ENCODE data around the gene FXYD5.

DNA sequence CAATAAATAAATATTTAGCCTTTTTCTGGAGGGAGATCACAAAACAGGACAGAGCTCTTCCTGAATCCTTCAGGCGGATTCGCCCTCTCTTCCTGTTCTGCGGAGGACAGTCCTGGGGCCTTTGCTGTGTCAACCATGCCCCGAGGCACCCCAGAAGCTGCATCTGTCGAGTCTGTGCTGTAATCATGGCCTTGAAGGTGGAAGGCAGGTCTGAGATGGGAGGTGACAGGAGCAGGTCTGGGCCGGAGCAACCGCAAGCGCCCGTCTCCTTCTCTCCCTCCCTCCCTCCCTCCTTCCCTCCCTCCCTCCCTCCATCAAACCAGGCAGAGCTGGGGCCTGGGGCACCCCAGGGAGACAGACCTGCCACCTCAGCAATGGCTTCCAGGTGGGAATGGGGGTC is 43.6 kb upstream of the FXYD5 start:
- TF ChIP-seq, protein P1, sequence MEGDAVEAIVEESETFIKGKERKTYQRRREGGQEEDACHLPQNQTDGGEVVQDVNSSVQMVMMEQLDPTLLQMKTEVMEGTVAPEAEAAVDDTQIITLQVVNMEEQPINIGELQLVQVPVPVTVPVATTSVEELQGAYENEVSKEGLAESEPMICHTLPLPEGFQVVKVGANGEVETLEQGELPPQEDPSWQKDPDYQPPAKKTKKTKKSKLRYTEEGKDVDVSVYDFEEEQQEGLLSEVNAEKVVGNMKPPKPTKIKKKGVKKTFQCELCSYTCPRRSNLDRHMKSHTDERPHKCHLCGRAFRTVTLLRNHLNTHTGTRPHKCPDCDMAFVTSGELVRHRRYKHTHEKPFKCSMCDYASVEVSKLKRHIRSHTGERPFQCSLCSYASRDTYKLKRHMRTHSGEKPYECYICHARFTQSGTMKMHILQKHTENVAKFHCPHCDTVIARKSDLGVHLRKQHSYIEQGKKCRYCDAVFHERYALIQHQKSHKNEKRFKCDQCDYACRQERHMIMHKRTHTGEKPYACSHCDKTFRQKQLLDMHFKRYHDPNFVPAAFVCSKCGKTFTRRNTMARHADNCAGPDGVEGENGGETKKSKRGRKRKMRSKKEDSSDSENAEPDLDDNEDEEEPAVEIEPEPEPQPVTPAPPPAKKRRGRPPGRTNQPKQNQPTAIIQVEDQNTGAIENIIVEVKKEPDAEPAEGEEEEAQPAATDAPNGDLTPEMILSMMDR (IDR thresholded peaks at IDR 0.05), result no peak
- TF ChIP-seq POLR2AphosphoS5 (IDR thresholded peaks at IDR 0.05; ENCODE audit: low read depth, low read length), result no peak
- TF ChIP-seq TCF7L2 (IDR thresholded peaks at IDR 0.05; ENCODE audit: low read depth, low read length), result no peak
- TF ChIP-seq SIN3A (IDR thresholded peaks at IDR 0.05; ENCODE audit: borderline replicate concordance, insufficient read depth, low read depth, low read length), result no peak
